Stomach smooth muscle (tissue), 2 donors: ENCODE results near the gene POLE4.

Experiments
- H3K27ac ChIP-seq: one replicate; pipeline ENCODE4 v1.7.0; 2013; ENCODE audit warnings: mild to moderate bottlenecking, low read length, inconsistent platforms
- H3K27me3 ChIP-seq, 2 donors: one replicate each; pipeline ENCODE4 v1.7.0; 2013; ENCODE audit warnings: low read length in 2 of 2; ENCODE audit not compliant: insufficient read depth in 2 of 2, control insufficient read depth in 1 of 2
- H3K36me3 ChIP-seq, 2 donors: one replicate each; pipeline ENCODE4 v1.7.0; 2013; ENCODE audit warnings: low read length in 2 of 2; ENCODE audit not compliant: control insufficient read depth in 2 of 2, insufficient read depth in 2 of 2
- H3K4me1 ChIP-seq: one replicate; pipeline ENCODE4 v1.7.0; 2013; ENCODE audit warnings: low read length; ENCODE audit not compliant: control insufficient read depth, insufficient read depth
- H3K4me3 ChIP-seq, 2 donors: one replicate each; pipeline ENCODE4 v1.7.0; 2013; ENCODE audit warnings: low read length in 2 of 2
- H3K9ac ChIP-seq, 2 donors: one replicate each; pipeline ENCODE4 v1.7.0; 2013; ENCODE audit warnings: low read length in 2 of 2, mild to moderate bottlenecking in 1 of 2
- H3K9me3 ChIP-seq, 2 donors: one replicate each; pipeline ENCODE4 v1.7.0; 2013; ENCODE audit warnings: low read length in 2 of 2; ENCODE audit not compliant: control insufficient read depth in 2 of 2
- donor health status: healthy.
- donor health status: Pancreatic carcinoma.

Gene POLE4

GRCh38 chr2:74941284-74941683, 17.2 kb upstream of the POLE4 start:
- Histone ChIP-seq H3K4me3 (no peak overlapping the region), H3K27ac (no peak overlapping the region), H3K9ac (no peak overlapping the region), H3K27me3 (no peaks in the 10 kb centered on the region), H3K4me1 (no peaks in the 10 kb centered on the region), H3K9me3 (no peaks in the 10 kb centered on the region), H3K36me3 (no peaks in the 10 kb centered on the region)

GRCh38 chr2:74942263-74942662, 16.2 kb upstream of the POLE4 start:
- no peak overlapping the region for H3K27ac ChIP-seq
- no peak overlapping the region for H3K4me3 ChIP-seq
- no peaks in the 10 kb centered on the region for H3K9me3 ChIP-seq
- H3K4me1 ChIP-seq: no peaks in the 10 kb centered on the region
- no peak overlapping the region for H3K9ac ChIP-seq
- no peaks in the 10 kb centered on the region for H3K27me3 ChIP-seq
- no peaks in the 10 kb centered on the region for H3K36me3 ChIP-seq

- no peaks in the 10 kb centered on the region for H3K4me1 ChIP-seq
- H3K27me3 ChIP-seq: peaks cover 0 to 3% of the 10 kb centered on the region in 2 donors
- H3K9ac ChIP-seq: no peak overlapping the region
- no peak overlapping the region for H3K27ac ChIP-seq
- no peaks in the 10 kb centered on the region for H3K36me3 ChIP-seq
- no peak overlapping the region for H3K4me3 ChIP-seq
- H3K9me3 ChIP-seq: no peaks in the 10 kb centered on the region
These were observed 13.3 kb upstream of the POLE4 start for GRCh38 chr2:74944987-74945787.

- H3K4me1 ChIP-seq: no peaks in the 10 kb centered on the region
- no peaks in the 10 kb centered on the region for H3K36me3 ChIP-seq
- no peak overlapping the region for H3K27ac ChIP-seq
- H3K9me3 ChIP-seq: no peaks in the 10 kb centered on the region
- no peak overlapping the region for H3K9ac ChIP-seq
- peaks cover 0 to 3% of the 10 kb centered on the region in 2 donors for H3K27me3 ChIP-seq
- H3K4me3 ChIP-seq: no peak overlapping the region
These were observed 12.6 kb upstream of the POLE4 start for GRCh38 chr2:74945788-74946331.

- Histone ChIP-seq H3K36me3 (no peaks in the 10 kb centered on the region), H3K4me1 (no peaks in the 10 kb centered on the region), H3K27me3 (peaks cover 0 to 3% of the 10 kb centered on the region in 2 donors), H3K9ac (no peak overlapping the region), H3K4me3 (no peak overlapping the region), H3K27ac (no peak overlapping the region), H3K9me3 (peaks cover 0 to 6% of the 10 kb centered on the region in 2 donors)
These were observed 10.7 kb upstream of the POLE4 start for GRCh38 chr2:74947703-74948102.

- no peaks in the 10 kb centered on the region for H3K36me3 ChIP-seq
- peaks cover 0 to 11% of the 10 kb centered on the region in 2 donors for H3K9me3 ChIP-seq
- H3K27ac ChIP-seq: no peak overlapping the region
- no peak overlapping the region for H3K9ac ChIP-seq
- H3K4me3 ChIP-seq: no peak overlapping the region
- peaks cover 0 to 3% of the 10 kb centered on the region in 2 donors for H3K27me3 ChIP-seq
- no peaks in the 10 kb centered on the region for H3K4me1 ChIP-seq
These were observed 9.7 kb upstream of the POLE4 start for GRCh38 chr2:74948779-74949178.

GRCh38 chr2:74951211-74951754, 7.2 kb upstream of the POLE4 start:
- H3K4me3 ChIP-seq: no peak overlapping the region
- H3K36me3 ChIP-seq: no peaks in the 10 kb centered on the region
- no peaks in the 10 kb centered on the region for H3K4me1 ChIP-seq
- peaks cover 0 to 3% of the 10 kb centered on the region in 2 donors for H3K27me3 ChIP-seq
- H3K9ac ChIP-seq: no peak overlapping the region
- H3K27ac ChIP-seq: no peak overlapping the region
- peaks cover 0 to 11% of the 10 kb centered on the region in 2 donors for H3K9me3 ChIP-seq

GRCh38 chr2:74952575-74952974, 5.9 kb upstream of the POLE4 start:
- Histone ChIP-seq H3K4me3 (no peak overlapping the region), H3K36me3 (no peaks in the 10 kb centered on the region), H3K9ac (no peak overlapping the region), H3K9me3 (peaks cover 0 to 11% of the 10 kb centered on the region in 2 donors), H3K27ac (no peak overlapping the region), H3K27me3 (peaks cover 0 to 1% of the 10 kb centered on the region in 2 donors), H3K4me1 (no peaks in the 10 kb centered on the region)

GRCh38 chr2:74953796-74954499, 4.5 kb upstream of the POLE4 start:
- Histone ChIP-seq H3K4me1 (peaks cover 5% of the 10 kb centered on the region), H3K27ac (no peak overlapping the region)

GRCh38 chr2:74954500-74954874, 4.0 kb upstream of the POLE4 start:
- Histone ChIP-seq H3K9me3 (peaks cover 0 to 11% of the 10 kb centered on the region in 2 donors), H3K4me3 (no peak overlapping the region), H3K27ac (no peak overlapping the region), H3K9ac (no peak overlapping the region), H3K36me3 (no peaks in the 10 kb centered on the region), H3K4me1 (peaks cover 9% of the 10 kb centered on the region), H3K27me3 (no peaks in the 10 kb centered on the region)

More at GRCh38 chr2:74953796-74954499, 4.5 kb upstream of the POLE4 start:
- Histone ChIP-seq H3K9me3 (peaks cover 0 to 11% of the 10 kb centered on the region in 2 donors), H3K27me3 (no peaks in the 10 kb centered on the region), H3K4me3 (no peak overlapping the region), H3K9ac (no peak overlapping the region), H3K36me3 (no peaks in the 10 kb centered on the region)
